Activated CD8-positive, alpha-beta T cell treated with anti-CD3 and anti-CD28 coated beads for 36 hours (primary cell): ENCODE measurements around the gene IL21R. TPM values are rescaled to one million over a fixed set of nuclear protein-coding genes. Genes with fewer than 3 reads are reported as not detected.
"Not testable (repeated sequence)": the region's sequence is repeated elsewhere in the genome, so short reads cannot be mapped to it uniquely, and the experiment has no call there.

ENCODE experiments used
- ATAC-seq: fragments of 200-7000 bp; cut with Tn5 transposase; one replicate; pipeline ENCODE4 v1.10.0; 2021; ENCODE audit warnings: mild to moderate bottlenecking, moderate library complexity
- CTCF ChIA-PET: fragments of 350-600 bp; sonication (Branson Sonifier 250); formaldehyde crosslinking; loops from one replicate; lab custom pipeline; 2021; ENCODE audit warnings: antibody characterized with exemption; lab: Charles Lee
- POLR2A ChIA-PET: fragments of 350-600 bp; sonication (Branson Sonifier 250); formaldehyde crosslinking; loops from one replicate; lab custom pipeline; 2021; ENCODE audit warnings: antibody characterized with exemption; lab: Charles Lee
- DNase-seq: peaks from one replicate; pipeline ENCODE4 v3.0.0-alpha.2; 2020
- H3K27ac Mint-ChIP-seq: one replicate; pipeline ENCODE4 v1.8.0; 2021; ENCODE audit warnings: mild to moderate bottlenecking, mixed read lengths
- H3K27me3 Mint-ChIP-seq: one replicate; pipeline ENCODE4 v1.8.0; 2021; ENCODE audit warnings: mixed read lengths
- H3K36me3 Mint-ChIP-seq: one replicate; pipeline ENCODE4 v1.8.0; 2021; ENCODE audit warnings: low read depth, mixed read lengths
- H3K4me1 Mint-ChIP-seq: one replicate; pipeline ENCODE4 v1.8.0; 2021; ENCODE audit warnings: low read depth, mixed read lengths
- H3K4me3 Mint-ChIP-seq: one replicate; pipeline ENCODE4 v1.8.0; 2021; ENCODE audit warnings: mild to moderate bottlenecking, moderate library complexity, mixed read lengths
- H3K9me3 Mint-ChIP-seq: one replicate; pipeline ENCODE4 v1.8.0; 2021; ENCODE audit warnings: mixed read lengths
- CTCF ChIP-seq: fragments of 200-600 bp; IDR thresholded peaks from one replicate; pipeline ENCODE4 v1.8.0; 2022; ENCODE audit warnings: antibody characterized with exemption, mild to moderate bottlenecking
- intact Hi-C: fragments of 100-400 bp; cut with micrococcal nuclease; formaldehyde crosslinking; loops from one replicate; pipeline ENCODE4 v1.10.0; 2022
- total RNA-seq, 2 experiments: library from RNA; stranded (reverse); gene quantifications; one replicate each; pipeline ENCODE4 v1.2.3, GENCODE V29; 2021

IL21R gene
- total RNA-seq, 2 experiments from 2014 or later = 95.6 to 97.2 TPM

- no peak for ATAC-seq
- H3K27ac Mint-ChIP-seq = peak overlapping the region; percentile 44
- DNase-seq = no peak
- intact Hi-C loops = loop anchor here (5.0 kb wide), 1 partner anchor 81 kb away; no protein-coding TSS in a partner anchor
- H3K4me3 Mint-ChIP-seq = peak overlapping the region; percentile 10
- no peaks in the 10 kb centered on the region for H3K27me3 Mint-ChIP-seq
- H3K36me3 Mint-ChIP-seq = peaks cover 48% of the 10 kb centered on the region
- no peak for TF ChIP-seq CTCF
- peaks cover 22% of the 10 kb centered on the region for H3K9me3 Mint-ChIP-seq
- peaks cover 81% of the 10 kb centered on the region for H3K4me1 Mint-ChIP-seq
- ChIA-PET POLR2A (interaction anchor here (0.6 to 8.1 kb wide), 8 partner anchors 10 to 255 kb away, joined by 3 to 129 read pairs (median 5); partner anchors contain the start of gene IL21R), CTCF (interaction anchor here (1.0 to 2.4 kb wide), 2 partner anchors 31 to 274 kb away, joined by 3 to 13 read pairs; no protein-coding TSS in a partner anchor)
These were observed 51.5 kb downstream of the IL21R start for GRCh38 chr16:27453494-27453825.

- intact Hi-C loops = loop anchor here (2.0 kb wide), 2 partner anchors 225 to 301 kb away; no protein-coding TSS in a partner anchor
- POLR2A ChIA-PET = interaction anchor here (0.6 to 8.1 kb wide), 6 partner anchors 15 to 138 kb away, joined by 3 to 129 read pairs (median 3); partner anchors contain the start of gene IL21R
- H3K9me3 Mint-ChIP-seq = peaks cover 20% of the 10 kb centered on the region
- H3K4me1 Mint-ChIP-seq = peaks cover 71% of the 10 kb centered on the region
- peaks cover 33% of the 10 kb centered on the region for H3K36me3 Mint-ChIP-seq
- no peaks in the 10 kb centered on the region for H3K27me3 Mint-ChIP-seq
- no peak overlapping the region for H3K4me3 Mint-ChIP-seq
- H3K27ac Mint-ChIP-seq = peak overlapping the region; percentile 73
- ATAC-seq (peak; percentile 14), DNase-seq (peak; percentile 60)
- CTCF ChIA-PET = interaction anchor here (0.8 to 1.2 kb wide), 5 partner anchors 48 to 301 kb away, joined by 3 to 6 read pairs (median 3); no protein-coding TSS in a partner anchor
- no peak for TF ChIP-seq CTCF
These were observed 53.7 kb downstream of the IL21R start for GRCh38 chr16:27455700-27456099.

- not testable (repeated sequence) for DNase-seq, ATAC-seq, H3K4me3 Mint-ChIP-seq, H3K27ac Mint-ChIP-seq, H3K27me3 Mint-ChIP-seq
- Mint-ChIP-seq H3K36me3 (peaks cover 19% of the 10 kb centered on the region), H3K4me1 (peaks cover 66% of the 10 kb centered on the region), H3K9me3 (peaks cover 12% of the 10 kb centered on the region)
- ChIA-PET CTCF (interaction anchor here (1.3 kb wide), 1 partner anchor 83 kb away, joined by 3 read pairs; no protein-coding TSS in a partner anchor), POLR2A (interaction anchor here (1.0 kb wide), 1 partner anchor 24 kb away, joined by 3 read pairs; no protein-coding TSS in a partner anchor)
- intact Hi-C loops = loop anchor here (2.0 kb wide), 1 partner anchor 303 kb away; no protein-coding TSS in a partner anchor
These were observed 55.6 kb downstream of the IL21R start for GRCh38 chr16:27457605-27457900.

- Mint-ChIP-seq H3K27me3 (no peaks in the 10 kb centered on the region), H3K36me3 (peaks cover 14% of the 10 kb centered on the region), H3K4me1 (peaks cover 67% of the 10 kb centered on the region), H3K27ac (no peak overlapping the region), H3K9me3 (peaks cover 7% of the 10 kb centered on the region), H3K4me3 (no peak overlapping the region)
- POLR2A ChIA-PET = interaction anchor here (0.6 to 1.7 kb wide), 3 partner anchors 23 to 93 kb away, joined by 3 to 5 read pairs (median 3); no protein-coding TSS in a partner anchor
- ATAC-seq (no peak), DNase-seq (no peak)
- intact Hi-C loops = no loop called here
- TF ChIP-seq CTCF = no peak
- CTCF ChIA-PET = no interaction called here
These were observed 56.3 kb downstream of the IL21R start for GRCh38 chr16:27458258-27458657.

GRCh38 chr16:27458987-27459688 is 57.2 kb downstream of the IL21R start:
- POLR2A ChIA-PET = interaction anchor here (1.0 to 1.7 kb wide), 2 partner anchors 52 to 92 kb away, joined by 3 to 5 read pairs; no protein-coding TSS in a partner anchor
- peak overlapping the region; percentile 2 for H3K27ac Mint-ChIP-seq
- no peak for DNase-seq
- intact Hi-C loops = no loop called here
- ATAC-seq = no peak
- TF ChIP-seq CTCF = no peak
- no peaks in the 10 kb centered on the region for H3K9me3 Mint-ChIP-seq
- no peaks in the 10 kb centered on the region for H3K27me3 Mint-ChIP-seq
- H3K36me3 Mint-ChIP-seq = peaks cover 16% of the 10 kb centered on the region
- CTCF ChIA-PET = interaction anchor here (1.0 to 1.6 kb wide), 4 partner anchors 53 to 304 kb away, joined by 3 to 4 read pairs (median 4); no protein-coding TSS in a partner anchor
- peaks cover 69% of the 10 kb centered on the region for H3K4me1 Mint-ChIP-seq
- no peak overlapping the region for H3K4me3 Mint-ChIP-seq
